GM23338 (cell line): ENCODE measurements around the gene ZNF532. TPM values are rescaled to one million over a fixed set of nuclear protein-coding genes. Genes with fewer than 3 reads are reported as not detected.

ENCODE experiments used
- ATAC-seq: fragments of 200-7000 bp; cut with Tn5 transposase; 3 replicates; pipeline ENCODE4 v1.9.1; 2020
- DNase-seq: peaks from one replicate; pipeline ENCODE4 v3.0.0-alpha.2; 2015; ENCODE audit warnings: low spot score
- H2AFZ ChIP-seq: fragments of 200-600 bp; sonication (generic); 2 replicates; pipeline ENCODE4 v1.8.0; 2016; ENCODE audit warnings: antibody characterized with exemption, mild to moderate bottlenecking, moderate library complexity
- H3F3A ChIP-seq: fragments of 200-600 bp; sonication (generic); replicated peaks from 2 replicates; pipeline ENCODE4 v1.8.0; 2017; ENCODE audit warnings: antibody characterized with exemption, mixed run types, low read depth
- H3K27ac ChIP-seq: fragments of 200-600 bp; sonication (generic); 2 replicates; pipeline ENCODE4 v1.6.1; 2016; ENCODE audit warnings: low read depth
- H3K27me3 ChIP-seq: fragments of 200-600 bp; sonication (generic); 2 replicates; pipeline ENCODE4 v1.8.0; 2016; ENCODE audit warnings: mild to moderate bottlenecking, mixed run types, moderate library complexity; ENCODE audit not compliant: insufficient read depth
- H3K36me3 ChIP-seq: fragments of 200-600 bp; sonication (generic); 2 replicates; pipeline ENCODE4 v1.8.0; 2016; ENCODE audit warnings: mild to moderate bottlenecking; ENCODE audit not compliant: insufficient read depth
- H3K4me1 ChIP-seq: fragments of 200-600 bp; sonication (generic); 2 replicates; pipeline ENCODE4 v1.8.0; 2016; ENCODE audit warnings: mild to moderate bottlenecking, moderate library complexity; ENCODE audit not compliant: insufficient read depth
- H3K4me2 ChIP-seq: fragments of 200-600 bp; sonication (generic); 2 replicates; pipeline ENCODE4 v1.7.1; 2017; ENCODE audit warnings: mixed run types
- H3K4me3 ChIP-seq: fragments of 200-600 bp; sonication (generic); 2 replicates; pipeline ENCODE4 v1.6.1; 2016; ENCODE audit warnings: mixed run types
- H3K79me2 ChIP-seq: fragments of 200-600 bp; sonication (generic); replicated peaks from 2 replicates; pipeline ENCODE4 v1.8.0; 2017; ENCODE audit warnings: mild to moderate bottlenecking; ENCODE audit not compliant: insufficient read depth
- H3K9me2 ChIP-seq: fragments of 200-600 bp; sonication (generic); 2 replicates; pipeline ENCODE4 v1.8.0; 2017; ENCODE audit not compliant: insufficient read depth
- H4K20me1 ChIP-seq: fragments of 200-600 bp; sonication (generic); replicated peaks from 2 replicates; pipeline ENCODE4 v1.8.0; 2017; ENCODE audit warnings: mild to moderate bottlenecking; ENCODE audit not compliant: insufficient read depth
- H3K27ac Mint-ChIP-seq: 2 replicates; pipeline ENCODE4 v1.8.0; 2020; ENCODE audit warnings: inconsistent platforms, mild to moderate bottlenecking, moderate library complexity, mixed read lengths
- H3K27me3 Mint-ChIP-seq: 3 replicates; pipeline ENCODE4 v1.8.0; 2022; ENCODE audit warnings: low read depth, mild to moderate bottlenecking, moderate library complexity, mixed read lengths, inconsistent platforms; ENCODE audit not compliant: insufficient read depth, poor library complexity
- H3K36me3 Mint-ChIP-seq: 3 replicates; pipeline ENCODE4 v1.8.0; 2021; ENCODE audit warnings: low read depth, mild to moderate bottlenecking, inconsistent platforms, moderate library complexity, mixed read lengths
- H3K4me1 Mint-ChIP-seq: 3 replicates; pipeline ENCODE4 v1.8.0; 2020; ENCODE audit warnings: mild to moderate bottlenecking, inconsistent platforms, mixed read lengths
- H3K4me3 Mint-ChIP-seq: 3 replicates; pipeline ENCODE4 v1.8.0; 2021; ENCODE audit warnings: moderate library complexity, mild to moderate bottlenecking, inconsistent platforms, mixed read lengths
- H3K9me3 Mint-ChIP-seq: 3 replicates; pipeline ENCODE4 v1.8.0; 2020; ENCODE audit warnings: moderate library complexity, mild to moderate bottlenecking, inconsistent platforms, mixed read lengths
- CREB1 ChIP-seq: fragments of 250-450 bp; sonication (Bioruptor Pico); IDR thresholded peaks from 2 replicates; pipeline ENCODE4 v1.5.0; 2020; ENCODE audit warnings: low read depth, mild to moderate bottlenecking, moderate library complexity
- CTCF ChIP-seq, 2 experiments: fragments of 200-600 bp in 1 of 2; sonication (generic) in 1 of 2; conservative IDR thresholded peaks; 2 replicates each; pipeline versions ENCODE4 v1.5.1 to v1.6.1; 2016 to 2017; ENCODE audit warnings: antibody characterized with exemption in 2 of 2, low read depth in 2 of 2, mild to moderate bottlenecking in 2 of 2, moderate library complexity in 1 of 2
- ETS1 ChIP-seq: IDR thresholded peaks from 2 replicates; pipeline ENCODE4 v1.6.1; 2016; ENCODE audit warnings: antibody characterized with exemption
- EZH2 ChIP-seq: fragments of 200-600 bp; sonication (generic); IDR thresholded peaks from one replicate; pipeline ENCODE4 v1.8.0; 2017; ENCODE audit warnings: antibody characterized with exemption, mild to moderate bottlenecking, low read depth; ENCODE audit not compliant: unreplicated experiment
- EZH2phosphoT487 ChIP-seq: fragments of 200-600 bp; sonication (generic); IDR thresholded peaks from one replicate; pipeline ENCODE4 v1.8.1; 2018; ENCODE audit warnings: antibody characterized with exemption; ENCODE audit not compliant: unreplicated experiment
- JUNB ChIP-seq: IDR thresholded peaks from one replicate; pipeline ENCODE4 v1.6.1; 2016; ENCODE audit warnings: antibody characterized with exemption; ENCODE audit not compliant: unreplicated experiment
- NANOG ChIP-seq: IDR thresholded peaks from 2 replicates; pipeline ENCODE4 v1.6.1; 2016; ENCODE audit warnings: antibody characterized with exemption, borderline replicate concordance
- POLR2AphosphoS5 ChIP-seq: IDR thresholded peaks from 2 replicates; pipeline ENCODE4 v1.6.1; 2016; ENCODE audit warnings: antibody characterized with exemption, low read depth
- REST ChIP-seq: IDR thresholded peaks from one replicate; pipeline ENCODE4 v1.6.1; 2018; ENCODE audit warnings: antibody characterized with exemption; ENCODE audit not compliant: unreplicated experiment
- STAT1 ChIP-seq: IDR thresholded peaks from one replicate; pipeline ENCODE4 v1.6.1; 2016; ENCODE audit warnings: antibody characterized with exemption; ENCODE audit not compliant: unreplicated experiment
- ZNF114 ChIP-seq: fragments of 250-450 bp; sonication (Bioruptor Pico); IDR thresholded peaks from 2 replicates; pipeline ENCODE4 v1.5.0; 2020; ENCODE audit warnings: mild to moderate bottlenecking, moderate library complexity
- ZNF331 ChIP-seq: fragments of 250-450 bp; sonication (Bioruptor Pico); IDR thresholded peaks from 2 replicates; pipeline ENCODE4 v1.5.0; 2020; ENCODE audit warnings: low read depth, mild to moderate bottlenecking, moderate library complexity
- ZNF462 ChIP-seq: fragments of 250-450 bp; sonication (Bioruptor Pico); IDR thresholded peaks from 2 replicates; pipeline ENCODE4 v1.5.0; 2020; ENCODE audit warnings: mild to moderate bottlenecking, moderate library complexity
- polyA plus RNA-seq: library from polyadenylated mRNA; unstranded; fragments of >200 nt; fragmentation: Nextera tagmentation; extraction: Ambion mirVana; gene quantifications from 2 replicates; pipeline ENCODE4 v1.2.1, GENCODE V29; 2016
- total RNA-seq: library from RNA; depleted of rRNA; stranded (reverse); fragments of >200 nt; shearing (Covaris generic); gene quantifications from 2 replicates; pipeline ENCODE4 v1.2.3, GENCODE V29; 2014

The ZNF532 gene
- total and polyA plus RNA-seq, 2 experiments from 2014 or later: 51.5 to 225 TPM

GRCh38 chr18:58870130-58870529 is 5.5 kb downstream of the ZNF532 start:
- Histone ChIP-seq H3K27me3 (no peaks in the 10 kb centered on the region), H3K4me3 (no peak overlapping the region), H2AFZ (no peak overlapping the region), H3K79me2 (peaks cover 100% of the 10 kb centered on the region), H4K20me1 (peaks cover 20% of the 10 kb centered on the region; the same call in 1 of the 2 replicates), H3K36me3 (peaks cover 53% of the 10 kb centered on the region), H3K4me1 (peaks cover 53% of the 10 kb centered on the region), H3K9me2 (no peaks in the 10 kb centered on the region), H3K4me2 (no peak overlapping the region), H3K27ac (peak overlapping the region; percentile 67), H3F3A (peaks cover 19% of the 10 kb centered on the region; the same call in 1 of the 2 replicates)
- Mint-ChIP-seq H3K36me3 (peaks cover 100% of the 10 kb centered on the region), H3K9me3 (peaks cover 9% of the 10 kb centered on the region), H3K4me1 (peaks cover 74% of the 10 kb centered on the region), H3K4me3 (no peak overlapping the region), H3K27ac (peak overlapping the region; percentile 83), H3K27me3 (peaks cover 7% of the 10 kb centered on the region)
- no peak for DNase-seq
- no peak for ATAC-seq
- TF ChIP-seq CREB1 (CRISPR knock-in tag) (no peak), STAT1 (no peak), NANOG (no peak), POLR2AphosphoS5 (no peak), ZNF462 (CRISPR knock-in tag) (no peak), ETS1 (no peak), REST (no peak), ZNF331 (CRISPR knock-in tag) (no peak), EZH2phosphoT487 (no peak), ZNF114 (CRISPR knock-in tag) (no peak), EZH2 (no peak), CTCF (conservative IDR thresholded peaks at IDR 0.05; ENCODE audit: low read depth in 2 of 2) (no peak), JUNB (no peak)
